Cardiac fibroblast (primary cell): ENCODE data around the gene PLEKHF1.

Source experiments
- DNase-seq, 2 donors: peaks; one replicate each; pipeline versions ENCODE4 v3.0.0 to v3.0.0-alpha.2; 2010; ENCODE audit warnings: low read depth in 2 of 2
- H3K4me3 ChIP-seq, 2 donors: replicated peaks in 1 of 2; 1 replicate in 1 of 2; 2 replicates in 1 of 2; pipeline ENCODE4 v1.5.1; 2011; ENCODE audit warnings: low read depth in 2 of 2, low read length in 2 of 2, mild to moderate bottlenecking in 2 of 2, moderate library complexity in 1 of 2
- CTCF ChIP-seq: IDR thresholded peaks from one replicate; pipeline ENCODE4 v1.5.1; 2011; ENCODE audit warnings: low read depth, mild to moderate bottlenecking, low read length, inconsistent platforms

The PLEKHF1 gene

DNA sequence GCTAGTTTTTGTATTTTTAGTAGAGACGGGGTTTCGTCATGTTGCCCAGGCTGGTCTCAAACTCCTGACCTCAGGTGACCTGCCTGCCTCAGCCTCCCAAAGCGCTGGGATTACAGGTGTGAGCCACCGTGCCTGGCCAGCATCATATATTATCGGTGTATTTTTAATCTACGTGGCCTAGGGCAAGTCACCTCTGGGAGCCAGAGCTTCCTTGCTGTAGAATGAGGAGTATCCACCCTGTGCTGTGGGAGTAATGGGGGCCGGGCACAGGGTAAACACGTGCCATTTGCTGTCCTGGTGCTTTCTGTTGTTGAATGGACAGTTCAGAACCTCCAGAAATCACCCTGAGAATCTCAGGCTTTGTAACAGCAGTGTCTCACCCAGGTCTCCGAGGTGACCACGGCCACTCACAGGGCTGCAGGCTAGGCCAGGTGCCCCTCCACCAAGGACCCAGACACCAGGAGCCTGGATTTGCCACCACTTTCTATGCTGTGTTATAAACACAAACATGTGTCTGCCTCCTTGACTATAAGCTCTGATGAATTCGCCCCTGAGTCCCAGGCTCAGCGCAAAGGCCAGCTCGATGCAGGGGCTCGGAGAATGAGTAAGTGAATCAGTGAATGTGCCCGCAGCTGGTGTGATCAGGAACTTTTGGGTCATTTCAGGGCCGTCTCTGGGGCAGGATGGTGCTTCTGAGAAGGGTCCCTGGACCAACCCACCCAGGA is 36.4 kb upstream of the PLEKHF1 start:
- no peak overlapping the region for H3K4me3 ChIP-seq
- TF ChIP-seq CTCF, result no peak
- no peak for DNase-seq

DNA sequence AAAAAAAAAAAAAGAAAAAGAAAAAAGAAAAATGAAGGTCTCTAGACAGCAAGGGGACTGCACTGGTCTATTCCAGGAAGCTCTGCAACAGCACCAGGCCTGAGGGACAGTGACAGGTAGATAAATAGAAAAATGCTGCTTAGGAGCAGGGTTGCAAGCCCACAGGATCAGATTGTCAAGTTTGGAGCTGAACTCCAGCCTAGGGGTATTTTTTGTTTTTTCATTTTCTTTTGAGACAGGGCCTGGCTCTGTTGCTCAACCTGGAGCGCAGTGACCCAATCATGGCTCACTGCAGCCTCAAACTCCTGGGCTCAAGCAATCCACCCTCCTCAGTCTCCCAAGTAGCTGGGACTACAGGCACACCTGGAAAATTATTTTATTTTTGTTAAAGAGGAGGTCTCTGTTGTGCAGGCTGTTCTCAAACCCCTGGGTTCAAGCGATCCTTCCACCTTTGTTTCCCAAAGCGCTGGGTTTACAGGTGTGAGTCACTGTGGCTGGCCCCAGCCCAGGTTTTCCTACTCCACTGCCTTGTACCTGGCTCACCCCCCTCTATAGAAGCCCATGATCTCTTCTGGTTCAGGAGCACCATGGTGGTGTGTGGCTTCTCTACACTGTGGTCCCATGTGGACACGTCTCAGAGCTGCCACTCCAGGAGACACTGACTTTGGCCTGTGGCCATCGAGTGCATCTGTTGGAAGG is 35.3 kb upstream of the PLEKHF1 start:
- H3K4me3 ChIP-seq, result no peak overlapping the region
- no peak for DNase-seq
- no peak for TF ChIP-seq CTCF

DNA sequence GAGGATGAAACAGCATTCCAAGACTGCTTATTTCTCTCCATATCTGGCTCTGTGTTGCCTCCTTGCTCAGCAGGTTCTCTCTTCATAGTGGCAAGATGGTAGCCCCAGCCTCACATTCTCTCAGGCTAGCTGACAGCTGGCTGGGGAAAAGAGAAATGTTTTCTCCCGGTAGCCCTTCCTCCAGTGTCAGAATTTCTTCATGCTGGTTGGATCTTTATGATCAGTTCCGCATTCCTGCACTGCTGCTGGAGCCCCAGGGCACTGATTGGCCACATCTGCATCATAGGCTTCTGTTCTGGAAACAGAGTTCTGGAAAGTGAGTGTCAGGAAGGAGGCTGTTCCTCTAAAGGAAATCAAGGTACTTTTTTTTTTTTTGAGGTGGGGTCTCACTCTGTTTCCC is 34.6 kb upstream of the PLEKHF1 start:
- no peak for TF ChIP-seq CTCF
- DNase-seq, result no peak
- no peak overlapping the region for H3K4me3 ChIP-seq

- no peak for TF ChIP-seq CTCF
- DNase-seq, result no peak
- no peak overlapping the region for H3K4me3 ChIP-seq
These were observed 33.8 kb upstream of the PLEKHF1 start for GRCh38 chr19:29631450-29631849.

DNA sequence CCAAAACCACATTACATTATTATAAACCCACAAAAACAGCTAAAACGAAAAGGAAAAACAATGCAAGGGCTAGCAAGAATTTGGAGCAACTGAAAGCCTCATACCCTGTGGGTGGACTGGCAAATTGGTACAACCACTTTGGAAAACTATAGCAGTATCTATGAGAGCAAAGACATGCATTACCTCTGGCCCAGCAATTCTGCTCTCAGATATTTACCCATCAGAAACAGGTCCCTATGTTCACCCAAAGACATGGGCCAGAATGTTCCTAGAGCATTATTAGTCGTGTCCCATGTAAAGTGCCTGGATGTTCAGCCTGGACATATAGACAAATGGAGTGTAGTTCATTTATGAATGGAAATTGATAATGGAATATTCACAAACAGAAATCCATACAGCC is 31.3 kb upstream of the PLEKHF1 start:
- DNase-seq, result no peak
- TF ChIP-seq CTCF, result no peak

GRCh38 chr19:29634423-29635130 is 30.7 kb upstream of the PLEKHF1 start:
- H3K4me3 ChIP-seq, result no peak overlapping the region
- DNase-seq, result no peak
- no peak for TF ChIP-seq CTCF

More for the DNA sequence above, 31.3 kb upstream of the PLEKHF1 start:
- no peak overlapping the region for H3K4me3 ChIP-seq
